CD8-positive, alpha-beta memory T cell (primary cell): ENCODE data around the gene SLC25A21. TPM values are rescaled to one million over a fixed set of nuclear protein-coding genes. Genes with fewer than 3 reads are reported as not detected.
"Not testable (repeated sequence)": the region's sequence is repeated elsewhere in the genome, so short reads cannot be mapped to it uniquely, and the experiment has no call there.

Experiments
- CTCF ChIA-PET: fragments of 350-600 bp; sonication (Branson Sonifier 250); formaldehyde crosslinking; loops from one replicate; lab custom pipeline; 2021; ENCODE audit warnings: antibody characterized with exemption; lab: Charles Lee
- POLR2A ChIA-PET: fragments of 350-600 bp; sonication (Branson Sonifier 250); formaldehyde crosslinking; loops from one replicate; lab custom pipeline; 2021; ENCODE audit warnings: antibody characterized with exemption; lab: Charles Lee
- DNase-seq, 5 donors: peaks; one replicate each; pipeline versions ENCODE4 v3.0.0 to v3.0.0-alpha.2; 2020 to 2022; ENCODE audit warnings: mixed read lengths in 1 of 5
- H3K27ac ChIP-seq: one replicate; pipeline ENCODE4 v1.7.0; 2013; ENCODE audit warnings: low read depth, mild to moderate bottlenecking, low read length, moderate library complexity
- H3K27me3 ChIP-seq: 2 replicates; pipeline ENCODE4 v1.7.0; 2013; ENCODE audit warnings: low read length, mild to moderate bottlenecking; ENCODE audit not compliant: insufficient read depth, poor library complexity, severe bottlenecking
- H3K36me3 ChIP-seq: 2 replicates; pipeline ENCODE4 v1.7.0; 2013; ENCODE audit warnings: mild to moderate bottlenecking, low read length, moderate library complexity; ENCODE audit not compliant: insufficient read depth
- H3K4me1 ChIP-seq: 2 replicates; pipeline ENCODE4 v1.7.0; 2013; ENCODE audit warnings: mild to moderate bottlenecking, low read length, moderate library complexity; ENCODE audit not compliant: insufficient read depth
- H3K4me3 ChIP-seq: 2 replicates; pipeline ENCODE4 v1.7.0; 2013; ENCODE audit warnings: mild to moderate bottlenecking, low read length
- H3K9me3 ChIP-seq: 2 replicates; pipeline ENCODE4 v1.7.0; 2013; ENCODE audit warnings: mild to moderate bottlenecking, low read length
- H3K27ac Mint-ChIP-seq, 8 donors: one replicate each; pipeline ENCODE4 v1.8.0; 2020 to 2021; ENCODE audit warnings: mixed read lengths in 8 of 8, mild to moderate bottlenecking in 6 of 8, inconsistent platforms in 3 of 8, moderate library complexity in 3 of 8
- H3K27me3 Mint-ChIP-seq, 2 donors: one replicate each; pipeline ENCODE4 v1.8.0; 2020 to 2021; ENCODE audit warnings: mixed read lengths in 2 of 2, mild to moderate bottlenecking in 1 of 2, moderate library complexity in 1 of 2
- H3K36me3 Mint-ChIP-seq, 3 donors: one replicate each; pipeline ENCODE4 v1.8.0; 2020 to 2021; ENCODE audit warnings: mixed read lengths in 3 of 3, inconsistent platforms in 1 of 3, mild to moderate bottlenecking in 1 of 3
- H3K4me1 Mint-ChIP-seq, 3 donors: one replicate each; pipeline ENCODE4 v1.8.0; 2020 to 2021; ENCODE audit warnings: mixed read lengths in 3 of 3, inconsistent platforms in 1 of 3, mild to moderate bottlenecking in 1 of 3
- H3K4me3 Mint-ChIP-seq, 7 donors: one replicate each; pipeline ENCODE4 v1.8.0; 2020 to 2021; ENCODE audit warnings: mixed read lengths in 7 of 7, mild to moderate bottlenecking in 6 of 7, moderate library complexity in 4 of 7, inconsistent platforms in 2 of 7
- H3K9me3 Mint-ChIP-seq, 5 donors: one replicate each; pipeline ENCODE4 v1.8.0; 2020 to 2022; ENCODE audit warnings: mixed read lengths in 5 of 5, mild to moderate bottlenecking in 3 of 5, moderate library complexity in 2 of 5, inconsistent platforms in 1 of 5
- polyA plus RNA-seq: library from polyadenylated mRNA; unstranded; fragments of 300-500 nt; fragmentation: Illumina TruSeq; gene quantifications from one replicate; pipeline ENCODE4 v1.2.3, GENCODE V29; 2021
- total RNA-seq, 2 experiments: library from RNA; stranded (reverse); gene quantifications; one replicate each; pipeline ENCODE4 v1.2.3, GENCODE V29; 2021

The SLC25A21 gene
- total and polyA plus RNA-seq, 3 experiments from 2014 or later: not detected

DNA sequence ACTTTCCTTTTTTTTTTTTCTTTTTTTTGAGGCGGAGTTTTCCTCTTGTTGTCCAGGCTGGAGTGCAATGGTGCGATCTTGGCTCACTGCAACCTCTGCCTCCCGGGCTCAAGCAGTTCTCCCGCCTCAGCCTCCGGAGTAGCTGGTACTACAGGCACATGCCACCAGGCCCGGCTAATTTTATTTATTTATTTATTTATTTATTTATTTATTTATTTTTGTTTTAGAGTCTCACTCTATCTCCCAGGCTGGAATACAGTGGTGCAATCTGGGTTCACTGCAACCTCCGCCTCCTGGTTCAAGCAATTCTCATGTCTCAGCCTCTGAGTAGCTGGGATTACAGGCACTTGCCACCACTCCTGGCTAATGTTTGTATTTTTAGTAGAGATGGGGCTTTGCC, 8.5 kb upstream of the SLC25A21 start:
- H3K27ac Mint-ChIP-seq, H3K27me3 ChIP-seq, CTCF ChIA-PET, H3K4me1 Mint-ChIP-seq, DNase-seq, H3K36me3 ChIP-seq, H3K4me3 ChIP-seq, H3K4me1 ChIP-seq, H3K27ac ChIP-seq, POLR2A ChIA-PET, H3K4me3 Mint-ChIP-seq, H3K27me3 Mint-ChIP-seq, H3K9me3 ChIP-seq, H3K36me3 Mint-ChIP-seq: not testable (repeated sequence)
- peaks cover 0 to 25% (median 7%) of the 10 kb centered on the region in 5 donors for H3K9me3 Mint-ChIP-seq

DNA sequence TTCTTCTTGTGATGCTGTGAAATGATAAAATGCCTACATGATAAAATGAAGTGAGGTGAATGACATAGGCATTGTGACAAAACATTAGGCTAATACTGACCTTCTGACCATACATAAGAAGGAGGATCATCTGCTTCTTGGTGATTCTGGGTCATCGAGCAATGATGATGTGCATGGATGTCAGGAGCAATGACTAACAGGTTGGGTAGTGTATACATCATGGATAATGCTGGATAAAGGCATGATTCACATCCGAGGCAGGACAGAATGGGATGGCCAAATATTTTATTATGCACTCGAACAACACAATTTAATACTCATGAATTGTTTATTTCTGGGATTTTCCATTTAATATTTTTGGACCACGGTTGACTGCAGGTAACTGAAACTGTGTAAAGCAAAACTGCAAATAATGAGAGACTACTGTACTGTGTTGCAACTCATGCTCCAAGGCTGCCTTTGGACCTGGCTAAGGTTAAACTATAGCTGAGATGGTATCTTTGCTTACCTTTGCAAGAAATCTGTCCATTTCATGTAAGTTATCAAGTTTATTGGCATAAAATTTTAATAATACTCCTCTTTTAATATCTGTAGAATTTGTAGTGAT, 7.6 kb upstream of the SLC25A21 start:
- Histone ChIP-seq H3K9me3 (no peaks in the 10 kb centered on the region), H3K27ac (no peak overlapping the region), H3K4me3 (no peak overlapping the region), H3K27me3 (no peaks in the 10 kb centered on the region), H3K36me3 (no peaks in the 10 kb centered on the region), H3K4me1 (no peaks in the 10 kb centered on the region)
- no peak overlapping the region for H3K27ac Mint-ChIP-seq
- peaks cover 0 to 25% (median 7%) of the 10 kb centered on the region in 5 donors for H3K9me3 Mint-ChIP-seq
- POLR2A ChIA-PET: no interaction called here
- no peaks in the 10 kb centered on the region for H3K4me1 Mint-ChIP-seq
- CTCF ChIA-PET: no interaction called here
- no peak overlapping the region for H3K4me3 Mint-ChIP-seq
- H3K36me3 Mint-ChIP-seq: no peaks in the 10 kb centered on the region
- H3K27me3 Mint-ChIP-seq: no peaks in the 10 kb centered on the region
- DNase-seq: no peak

DNA sequence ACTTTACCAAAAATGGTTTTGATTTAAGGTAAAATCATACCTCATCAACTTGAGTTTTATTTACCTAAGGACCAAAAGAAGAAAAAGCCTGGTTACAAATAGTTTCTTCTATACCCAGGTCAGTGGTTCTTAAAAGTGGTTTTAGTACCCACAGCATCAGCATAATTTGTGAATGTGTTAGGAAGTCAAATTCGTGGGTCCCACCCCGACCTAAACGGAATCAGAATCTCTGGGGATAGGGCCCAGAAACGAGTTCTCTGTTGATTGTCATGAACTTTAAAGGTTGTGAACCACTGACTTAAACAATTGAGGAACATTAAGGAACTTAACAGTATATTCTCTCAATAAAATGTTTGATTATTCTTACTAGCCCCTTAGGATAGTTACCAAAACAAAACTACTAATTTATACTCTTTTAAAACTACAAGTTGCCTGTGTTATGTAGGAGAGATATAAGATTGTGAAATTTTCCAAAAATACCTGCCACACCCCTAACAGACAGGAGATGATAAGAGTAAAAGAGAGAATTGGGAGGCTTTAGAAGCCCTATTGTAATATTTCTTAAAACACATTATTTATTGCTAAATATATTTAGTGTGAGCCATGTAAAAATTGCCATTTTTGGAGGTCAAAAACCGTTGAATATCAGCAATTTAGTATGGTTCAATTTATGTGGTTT, 669 bp upstream of the SLC25A21 start:
- ChIA-PET POLR2A (no interaction called here), CTCF (no interaction called here)
- H3K27me3 ChIP-seq: no peaks in the 10 kb centered on the region
- peaks cover 1 to 7% of the 10 kb centered on the region in 2 donors for H3K27me3 Mint-ChIP-seq
- no peak overlapping the region for H3K4me3 Mint-ChIP-seq
- H3K4me1 ChIP-seq: no peaks in the 10 kb centered on the region
- no peaks in the 10 kb centered on the region for H3K36me3 Mint-ChIP-seq
- H3K27ac Mint-ChIP-seq: no peak overlapping the region
- peak overlapping the region; percentile 70 for H3K27ac ChIP-seq
- H3K9me3 ChIP-seq: no peaks in the 10 kb centered on the region
- no peaks in the 10 kb centered on the region for H3K36me3 ChIP-seq
- no peak for DNase-seq
- H3K4me3 ChIP-seq: no peak overlapping the region
- peaks cover 0 to 18% (median 5%) of the 10 kb centered on the region in 5 donors for H3K9me3 Mint-ChIP-seq
- no peaks in the 10 kb centered on the region for H3K4me1 Mint-ChIP-seq

DNA sequence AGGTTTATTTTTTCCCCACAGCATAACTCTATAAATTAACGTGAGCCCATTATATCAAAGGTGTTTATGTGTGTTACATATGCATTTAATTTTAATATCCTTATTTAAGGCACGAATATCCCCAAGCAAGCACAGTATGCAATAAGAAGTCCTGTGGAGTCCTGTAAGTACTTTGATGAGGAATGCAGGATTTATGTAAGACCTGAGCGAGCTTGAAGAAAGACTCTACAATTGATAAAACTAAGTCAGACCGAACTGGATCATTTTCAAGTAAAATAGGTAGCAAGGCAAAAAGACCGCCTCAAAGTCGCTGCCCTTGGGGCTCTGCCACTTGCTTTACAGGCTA, 755 bp downstream of the SLC25A21 start:
- Histone ChIP-seq H3K4me3 (no peak overlapping the region), H3K27ac (peak overlapping the region; percentile 70), H3K4me1 (no peaks in the 10 kb centered on the region), H3K36me3 (no peaks in the 10 kb centered on the region), H3K27me3 (no peaks in the 10 kb centered on the region), H3K9me3 (no peaks in the 10 kb centered on the region)
- Mint-ChIP-seq H3K9me3 (peaks cover 0 to 10% (median 3%) of the 10 kb centered on the region in 5 donors), H3K27ac (no peak overlapping the region), H3K4me1 (no peaks in the 10 kb centered on the region), H3K27me3 (peaks cover 1 to 7% of the 10 kb centered on the region in 2 donors), H3K36me3 (no peaks in the 10 kb centered on the region), H3K4me3 (no peak overlapping the region)
- CTCF ChIA-PET: no interaction called here
- POLR2A ChIA-PET: no interaction called here
- no peak for DNase-seq

DNA sequence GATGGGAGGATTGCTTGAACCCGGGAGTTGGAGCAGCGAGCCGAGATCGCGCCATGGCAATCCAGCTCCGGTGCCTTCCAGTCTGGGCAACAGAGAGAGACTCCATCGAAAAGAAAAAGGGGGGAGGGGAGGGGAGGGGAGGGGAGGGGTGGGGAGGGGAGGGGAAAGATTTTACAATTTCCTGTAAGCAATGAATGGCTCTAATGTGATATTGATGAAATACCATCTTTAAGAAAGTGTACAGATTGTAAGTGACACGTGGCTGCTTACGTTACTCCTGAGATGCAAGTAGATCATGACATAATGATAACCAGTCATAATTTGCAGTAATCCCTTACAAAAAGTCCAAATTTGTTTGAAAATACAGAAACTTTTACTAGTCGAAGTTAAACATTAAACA, 1.4 kb downstream of the SLC25A21 start:
- no peaks in the 10 kb centered on the region for H3K9me3 ChIP-seq
- H3K4me1 Mint-ChIP-seq: no peaks in the 10 kb centered on the region
- H3K4me3 Mint-ChIP-seq: no peak overlapping the region
- H3K4me3 ChIP-seq: no peak overlapping the region
- ChIA-PET POLR2A (no interaction called here), CTCF (no interaction called here)
- no peaks in the 10 kb centered on the region for H3K27me3 ChIP-seq
- peaks cover 0 to 10% (median 3%) of the 10 kb centered on the region in 5 donors for H3K9me3 Mint-ChIP-seq
- no peak overlapping the region for H3K27ac Mint-ChIP-seq
- peaks cover 1 to 7% of the 10 kb centered on the region in 2 donors for H3K27me3 Mint-ChIP-seq
- no peaks in the 10 kb centered on the region for H3K36me3 Mint-ChIP-seq
- no peaks in the 10 kb centered on the region for H3K36me3 ChIP-seq
- no peaks in the 10 kb centered on the region for H3K4me1 ChIP-seq
- DNase-seq: no peak
- no peak overlapping the region for H3K27ac ChIP-seq

DNA sequence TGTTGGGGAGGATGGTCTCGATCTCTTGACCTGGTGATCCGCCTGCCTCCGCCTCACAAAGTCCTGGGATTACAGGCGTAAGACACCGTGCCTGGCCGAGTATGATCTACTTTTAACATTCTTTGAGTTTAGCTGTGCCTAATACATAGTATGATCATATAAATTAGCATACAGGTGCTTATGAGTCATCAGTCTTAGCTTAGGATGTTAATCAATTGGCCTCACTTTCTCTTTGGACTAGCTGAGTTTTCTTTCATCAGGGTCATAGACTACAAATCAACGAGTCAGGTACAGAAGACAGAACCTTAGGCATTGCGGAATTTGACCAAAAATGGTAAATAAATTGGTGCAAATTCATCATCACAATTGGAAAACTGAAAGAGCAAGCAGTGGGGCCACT, 2.2 kb downstream of the SLC25A21 start:
- Histone ChIP-seq H3K27ac (peak overlapping the region; percentile 2), H3K4me1 (no peaks in the 10 kb centered on the region), H3K27me3 (no peaks in the 10 kb centered on the region), H3K4me3 (no peak overlapping the region), H3K36me3 (no peaks in the 10 kb centered on the region), H3K9me3 (no peaks in the 10 kb centered on the region)
- Mint-ChIP-seq H3K36me3 (no peaks in the 10 kb centered on the region), H3K4me1 (no peaks in the 10 kb centered on the region), H3K27me3 (peaks cover 1 to 7% of the 10 kb centered on the region in 2 donors), H3K4me3 (no peak overlapping the region), H3K27ac (no peak overlapping the region), H3K9me3 (peaks cover 0 to 10% (median 3%) of the 10 kb centered on the region in 5 donors)
- ChIA-PET CTCF (no interaction called here), POLR2A (no interaction called here)
- no peak for DNase-seq

DNA sequence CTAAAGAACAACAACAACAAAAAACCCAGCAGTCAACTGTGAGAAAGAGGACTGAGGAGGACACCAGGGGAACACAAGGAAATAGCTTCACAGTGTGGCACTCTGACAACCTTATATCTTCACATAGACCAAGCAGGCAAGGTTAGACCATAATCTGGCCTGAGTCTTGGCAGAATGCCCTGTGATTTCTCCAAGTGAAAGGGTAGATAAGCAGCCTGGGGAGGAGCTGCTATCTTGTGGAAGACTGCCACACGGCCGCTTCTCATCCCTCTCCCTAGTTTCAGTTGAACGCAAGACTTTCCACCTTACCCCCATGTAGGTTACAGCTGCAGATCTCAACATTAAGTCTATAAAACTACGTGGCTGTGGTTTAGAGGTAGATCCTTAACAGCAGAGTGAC, 3.7 kb downstream of the SLC25A21 start:
- Mint-ChIP-seq H3K9me3 (peaks cover 0 to 10% (median 3%) of the 10 kb centered on the region in 5 donors), H3K4me1 (no peaks in the 10 kb centered on the region), H3K27me3 (peaks cover 1 to 7% of the 10 kb centered on the region in 2 donors), H3K36me3 (no peaks in the 10 kb centered on the region), H3K27ac (no peak overlapping the region), H3K4me3 (no peak overlapping the region)
- H3K4me3 ChIP-seq: no peak overlapping the region
- no peaks in the 10 kb centered on the region for H3K9me3 ChIP-seq
- peak overlapping the region; percentile 6 for H3K27ac ChIP-seq
- no peaks in the 10 kb centered on the region for H3K36me3 ChIP-seq
- CTCF ChIA-PET: no interaction called here
- no peaks in the 10 kb centered on the region for H3K4me1 ChIP-seq
- no peaks in the 10 kb centered on the region for H3K27me3 ChIP-seq
- POLR2A ChIA-PET: no interaction called here
- DNase-seq: no peak

DNA sequence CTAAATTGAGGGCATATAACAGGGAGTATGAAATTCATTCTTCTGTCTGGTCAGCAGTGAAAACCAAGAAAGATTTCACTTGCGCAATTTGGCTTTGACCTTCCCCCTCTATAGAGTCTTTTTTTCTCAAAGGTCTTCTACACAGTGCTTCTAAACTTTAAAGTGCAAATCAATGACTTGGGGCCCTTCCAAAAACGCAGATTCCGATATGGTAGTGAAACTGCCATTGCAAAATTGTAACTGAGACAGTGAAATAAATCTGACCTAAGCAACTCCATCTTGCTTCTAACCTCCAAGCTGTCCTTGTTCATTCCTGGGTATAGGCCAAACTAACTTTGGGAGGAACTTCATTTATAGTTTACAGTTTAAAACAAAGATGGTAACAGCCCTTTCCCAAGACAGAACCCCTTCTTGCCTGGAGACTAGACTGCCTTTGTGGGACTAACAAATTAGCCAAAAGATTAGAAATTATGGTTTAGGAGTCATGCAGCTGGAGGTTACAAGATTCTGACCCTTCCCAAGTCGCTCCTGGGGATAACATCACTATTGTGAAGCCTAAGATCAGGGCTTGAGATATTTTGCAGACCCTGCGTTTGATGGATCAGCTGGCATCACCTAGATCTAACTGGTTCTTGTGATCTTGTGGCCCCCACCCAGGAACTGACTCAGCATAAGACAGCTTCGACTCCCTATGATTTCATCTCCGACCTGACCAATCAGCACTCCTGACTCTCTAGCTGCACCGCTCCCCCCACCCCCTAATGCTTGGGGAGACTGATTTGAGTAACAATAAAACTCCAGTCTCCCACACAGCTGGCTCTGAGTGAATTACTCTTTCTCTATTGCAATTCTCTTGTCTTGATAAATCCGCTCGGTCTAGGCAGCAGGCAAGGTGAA, 5.0 kb downstream of the SLC25A21 start:
- ChIA-PET POLR2A (no interaction called here), CTCF (no interaction called here)
- Mint-ChIP-seq H3K4me3 (no peak overlapping the region), H3K27me3 (peaks cover 1 to 7% of the 10 kb centered on the region in 2 donors), H3K36me3 (no peaks in the 10 kb centered on the region), H3K4me1 (no peaks in the 10 kb centered on the region), H3K9me3 (peaks cover 0 to 11% (median 3%) of the 10 kb centered on the region in 5 donors), H3K27ac (no peak overlapping the region)
- H3K9me3 ChIP-seq: no peaks in the 10 kb centered on the region
- H3K36me3 ChIP-seq: no peaks in the 10 kb centered on the region
- no peak overlapping the region for H3K27ac ChIP-seq
- H3K4me1 ChIP-seq: no peaks in the 10 kb centered on the region
- DNase-seq: no peak
- no peaks in the 10 kb centered on the region for H3K27me3 ChIP-seq
- H3K4me3 ChIP-seq: no peak overlapping the region
